ENCODE measurements around the gene ZNF420. TPM values are rescaled to one million over a fixed set of nuclear protein-coding genes. Genes with fewer than 3 reads are reported as not detected.

The ZNF420 gene
- polyA plus RNA-seq, 1 of the 3 experiments (the other 2 are of a cell fraction) = 1.9 TPM

GRCh38 chr19:37056776-37057175, 21.5 kb upstream of the ZNF420 start:
- 53% methylated on average over 12 of the region's 24 CpGs for WGBS (ENCODE audit: low lambda C conversion rate)
- no peaks in the 10 kb centered on the region for H3K36me3 ChIP-seq (replicated peaks in 1 of 2; ENCODE audit: control insufficient read depth in 1 of 2, insufficient read depth in 2 of 2, low read length in 1 of 2)
- CTCF ChIA-PET = no interaction called here
- no peaks in the 10 kb centered on the region for H4K20me1 ChIP-seq (ENCODE audit: insufficient read depth)
- H3K27ac ChIP-seq (ENCODE audit: low read depth in 2 of 2, low read length in 1 of 2) = no peak overlapping the region
- POLR2A ChIA-PET = no interaction called here
- no peaks in the 10 kb centered on the region for H3K9me3 ChIP-seq
- TF ChIP-seq REST (IDR thresholded peaks at IDR 0.05; ENCODE audit: low read depth, low read length) (no peak), MXI1 (IDR thresholded peaks at IDR 0.05; ENCODE audit: low read depth, low read length) (no peak), USF2 (IDR thresholded peaks at IDR 0.05; ENCODE audit: borderline replicate concordance, low read depth, low read length) (no peak), TEAD4 (IDR thresholded peaks at IDR 0.05; ENCODE audit: borderline replicate concordance, insufficient read depth) (no peak), TAF1 (IDR thresholded peaks at IDR 0.05; ENCODE audit: borderline replicate concordance, low read depth, low read length) (no peak), SMC3 (IDR thresholded peaks at IDR 0.05; ENCODE audit: low read depth, low read length) (no peak), PBX3 (IDR thresholded peaks at IDR 0.05) (no peak), GABPA (IDR thresholded peaks at IDR 0.05; ENCODE audit: low read depth) (no peak), NRF1 (IDR thresholded peaks at IDR 0.05; ENCODE audit: low read depth, low read length) (no peak), FOXJ3 (CRISPR knock-in tag; IDR thresholded peaks at IDR 0.05) (no peak), GATA2 (CRISPR knock-in tag; IDR thresholded peaks at IDR 0.05) (no peak), MAX (IDR thresholded peaks at IDR 0.05; ENCODE audit: low read depth) (no peak), POLR2AphosphoS5 (IDR thresholded peaks at IDR 0.05; ENCODE audit: low read depth, low read length) (no peak), FOSL2 (IDR thresholded peaks at IDR 0.05; ENCODE audit: borderline replicate concordance, low read depth) (no peak), ZBTB33 (IDR thresholded peaks at IDR 0.05; ENCODE audit: borderline replicate concordance, low read depth) (no peak), RFX5 (IDR thresholded peaks at IDR 0.05; ENCODE audit: low read length) (no peak), SIN3A (IDR thresholded peaks at IDR 0.05; ENCODE audit: borderline replicate concordance, low read depth, low read length) (no peak), RAD21 (IDR thresholded peaks at IDR 0.05; ENCODE audit: low read length) (no peak), FOXM1 (IDR thresholded peaks at IDR 0.05; ENCODE audit: low read depth) (no peak), TCF12 (IDR thresholded peaks at IDR 0.05) (no peak)
- no peak overlapping the region for H2AFZ ChIP-seq (ENCODE audit: low read depth)
- no peaks in the 10 kb centered on the region for H3K9me2 ChIP-seq
- H3K4me3 ChIP-seq (ENCODE audit: low read depth in 2 of 2, low read length in 1 of 2) = no peak overlapping the region
- DNase-seq = no peak
- H3K27me3 ChIP-seq (ENCODE audit: insufficient read depth) = no peaks in the 10 kb centered on the region
- H3F3A ChIP-seq (replicated peaks; ENCODE audit: insufficient read depth) = no peaks in the 10 kb centered on the region
- H3K9ac ChIP-seq = no peak overlapping the region
- H3K4me1 ChIP-seq (ENCODE audit: control insufficient read depth in 1 of 2, insufficient read depth in 2 of 2, low read depth in 1 of 2, low read length in 1 of 2) = no peaks in the 10 kb centered on the region
- H3K79me2 ChIP-seq (ENCODE audit: insufficient read depth) = no peaks in the 10 kb centered on the region
- H3K4me2 ChIP-seq = no peak overlapping the region
